K562 (cell line): Measurements from ENCODE around the gene HPX. TPM values are rescaled to one million over a fixed set of nuclear protein-coding genes. Genes with fewer than 3 reads are reported as not detected.

Source experiments
- CC2D1A ChIP-seq: fragments of 450-650 bp; IDR thresholded peaks from 2 replicates; pipeline ENCODE4 v1.6.1; 2017; ENCODE audit warnings: mild to moderate bottlenecking
- ESRRA ChIP-seq: fragments of 450-650 bp; IDR thresholded peaks from 2 replicates; pipeline ENCODE4 v1.6.1; 2014; ENCODE audit warnings: low read depth, mild to moderate bottlenecking, moderate library complexity, borderline replicate concordance
- FOSL1 ChIP-seq: fragments of 200-800 bp; sonication (Bioruptor generic); conservative IDR thresholded peaks from 2 replicates; pipeline ENCODE4 v1.6.1; 2016; ENCODE audit warnings: missing genetic modification characterization, missing compliant biosample characterization
- GTF2E2 ChIP-seq: fragments of 200-800 bp; sonication (Bioruptor generic); IDR thresholded peaks from 2 replicates; pipeline ENCODE4 v1.6.1; 2016; ENCODE audit warnings: missing genetic modification characterization, missing compliant biosample characterization
- KDM4B ChIP-seq, 2 experiments: fragments of 450-650 bp in 1 of 2; sonication (generic) in 1 of 2; IDR thresholded peaks; 2 replicates each; pipeline ENCODE4 v1.6.1; 2016 to 2017; ENCODE audit warnings: borderline replicate concordance in 2 of 2, antibody characterized with exemption in 1 of 2, low read depth in 1 of 2, mild to moderate bottlenecking in 1 of 2
- KHSRP ChIP-seq: fragments of 450-650 bp; IDR thresholded peaks from 2 replicates; pipeline ENCODE4 v1.6.1; 2017
- LARP7 ChIP-seq: fragments of 450-650 bp; IDR thresholded peaks from 2 replicates; pipeline ENCODE4 v1.6.1; 2016
- MEIS2 ChIP-seq: fragments of 450-650 bp; IDR thresholded peaks from 2 replicates; pipeline ENCODE4 v1.6.1; 2014; ENCODE audit warnings: mild to moderate bottlenecking; ENCODE audit not compliant: partially characterized antibody
- MTA3 ChIP-seq: fragments of 450-650 bp; formaldehyde crosslinking; IDR thresholded peaks from 2 replicates; pipeline ENCODE4 v1.6.1; 2017; ENCODE audit warnings: mild to moderate bottlenecking, borderline replicate concordance
- PRDM10 ChIP-seq: fragments of 450-650 bp; IDR thresholded peaks from 2 replicates; pipeline ENCODE4 v1.6.1; 2018; ENCODE audit not compliant: partially characterized antibody
- RBM17 ChIP-seq: fragments of 200-400 bp; formaldehyde crosslinking; IDR thresholded peaks from 2 replicates; pipeline ENCODE4 v1.6.1; 2017; ENCODE audit warnings: low read depth, mild to moderate bottlenecking, low read length, borderline replicate concordance
- SMARCA4 ChIP-seq: fragments of 450-650 bp; IDR thresholded peaks from 2 replicates; pipeline ENCODE4 v1.6.1; 2016
- TAF1 ChIP-seq: IDR thresholded peaks from 2 replicates; pipeline ENCODE4 v1.6.1; 2011; ENCODE audit warnings: mild to moderate bottlenecking, low read length, moderate library complexity; ENCODE audit not compliant: insufficient read depth, control insufficient read depth, severe bottlenecking; ENCODE audit errors: extremely low read depth
- TAL1 ChIP-seq: fragments of 450-650 bp; IDR thresholded peaks from 2 replicates; pipeline ENCODE4 v1.6.1; 2016; ENCODE audit warnings: mild to moderate bottlenecking
- TBL1XR1 ChIP-seq, 2 experiments: IDR thresholded peaks; 2 replicates each; pipeline ENCODE4 v1.6.1; 2012; ENCODE audit warnings: improper control_type of control experiment in 2 of 2, low read length in 2 of 2, mild to moderate bottlenecking in 1 of 2
- USF1 ChIP-seq: sonication (generic); formaldehyde crosslinking; IDR thresholded peaks from 2 replicates; pipeline ENCODE4 v1.9.0; 2022; ENCODE audit warnings: mild to moderate bottlenecking, missing genetic modification reagents
- ZNF23 ChIP-seq: fragments of 250-450 bp; sonication (Bioruptor Pico); IDR thresholded peaks from 2 replicates; pipeline ENCODE4 v1.4.0; 2020; ENCODE audit warnings: mild to moderate bottlenecking
- ZNF511 ChIP-seq: sonication (generic); formaldehyde crosslinking; IDR thresholded peaks from 2 replicates; pipeline ENCODE4 v1.8.0; 2022; ENCODE audit warnings: mild to moderate bottlenecking, missing genetic modification reagents
- polyA plus RNA-seq, 8 experiments: library from polyadenylated mRNA; depleted of rRNA in 4 of 8; stranded (reverse) in 5 of 8; unstranded in 3 of 8; fragments of >200 nt; fragmentation: Nextera tagmentation in 2 of 8; fragmentation: Illumina TruSeq in 1 of 8; extraction: Ambion mirVana in 2 of 8; extraction: Trizol in 1 of 8; gene quantifications; 2 replicates each; pipeline versions ENCODE4 v1.2.1 to v1.2.3, GENCODE V29; 2011 to 2014; ENCODE audit warnings: inconsistent platforms in 1 of 8, missing spikeins in 1 of 8
- total RNA-seq, 7 experiments: library from RNA; depleted of rRNA in 6 of 7; stranded (reverse); fragments of >200 nt in 6 of 7; fragmentation: Illumina TruSeq in 2 of 7; extraction: Trizol in 2 of 7; gene quantifications; 2 replicates each; pipeline versions ENCODE4 v1.2.1 to v1.2.3, GENCODE V29; 2011 to 2021; ENCODE audit warnings: low replicate concordance in 1 of 7
- TF ChIP-seq, protein P1 (sequence below), 2 experiments: IDR thresholded peaks; 2 replicates each; pipeline ENCODE4 v1.6.1; 2011; ENCODE audit warnings: borderline replicate concordance in 1 of 2, control low read depth in 1 of 2, low read depth in 1 of 2, low read length in 1 of 2, mild to moderate bottlenecking in 1 of 2, mixed read lengths in 1 of 2, moderate library complexity in 1 of 2; ENCODE audit not compliant: insufficient read depth in 1 of 2, insufficient read length in 1 of 2, poor library complexity in 1 of 2, severe bottlenecking in 1 of 2; ENCODE audit errors: extremely low read depth in 1 of 2

HPX gene
- total and polyA plus RNA-seq, 9 of the 15 experiments (the other 6 are each of a cell fraction or from before 2014, with no cell fraction given), result 0.12 to 1.2 (median 0.49) TPM; not detected in 1

DNA sequence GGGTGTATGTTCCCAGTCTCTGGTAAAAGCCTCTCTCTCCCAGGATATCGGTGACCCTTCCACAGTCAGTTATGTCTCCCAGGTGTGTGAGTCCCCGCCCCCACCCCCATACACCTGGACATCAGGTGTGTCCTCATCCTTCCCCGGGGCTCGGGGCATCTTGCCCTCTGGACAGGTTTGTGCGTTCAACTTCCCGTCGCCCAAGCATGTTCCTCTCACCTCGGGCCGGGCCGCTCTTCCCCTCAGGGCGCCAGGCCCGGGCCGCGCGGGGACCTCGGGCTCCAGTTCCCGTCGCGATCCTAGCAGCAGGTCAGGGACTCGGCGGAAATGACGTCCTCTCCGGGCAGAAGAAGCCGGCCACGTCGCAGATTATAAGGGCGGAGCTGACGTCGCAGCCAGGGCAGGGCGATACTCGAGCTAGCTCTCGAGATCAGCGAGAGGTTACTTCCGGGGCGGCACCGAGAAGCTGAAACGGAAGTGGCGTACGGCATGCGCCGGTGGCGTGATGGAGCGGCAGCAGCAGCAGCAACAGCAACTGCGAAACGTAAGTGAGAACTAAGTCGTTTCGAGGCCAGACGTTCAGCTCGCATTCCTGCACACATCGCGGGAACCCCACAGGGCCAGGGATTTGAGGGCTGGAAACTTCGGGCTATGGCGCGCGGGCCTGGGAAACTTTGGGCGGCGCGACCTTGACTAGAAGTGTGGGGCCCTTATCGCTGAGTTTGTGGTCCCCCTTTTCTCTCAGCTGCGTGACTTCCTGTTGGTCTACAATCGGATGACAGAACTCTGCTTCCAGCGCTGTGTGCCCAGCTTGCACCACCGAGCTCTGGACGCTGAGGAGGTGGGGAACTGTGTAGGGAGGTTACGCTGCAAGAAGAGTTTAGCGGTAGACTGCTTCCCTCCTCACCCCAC is 40.5 kb upstream of the HPX start, which contains the start of the genes ARFIP2 and TIMM10B (continued):
- TF ChIP-seq PRDM10, result no peak
- TF ChIP-seq TAL1, result no peak
- peak; percentile 78 for TF ChIP-seq TAF1
- peak; percentile 71 for TF ChIP-seq GTF2E2 (tag)
- TF ChIP-seq, protein P1, sequence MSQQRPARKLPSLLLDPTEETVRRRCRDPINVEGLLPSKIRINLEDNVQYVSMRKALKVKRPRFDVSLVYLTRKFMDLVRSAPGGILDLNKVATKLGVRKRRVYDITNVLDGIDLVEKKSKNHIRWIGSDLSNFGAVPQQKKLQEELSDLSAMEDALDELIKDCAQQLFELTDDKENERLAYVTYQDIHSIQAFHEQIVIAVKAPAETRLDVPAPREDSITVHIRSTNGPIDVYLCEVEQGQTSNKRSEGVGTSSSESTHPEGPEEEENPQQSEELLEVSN (IDR thresholded peaks at IDR 0.05; ENCODE audit: borderline replicate concordance in 1 of 2, extremely low read depth in 1 of 2, insufficient read depth in 1 of 2, insufficient read length in 1 of 2, low read depth in 1 of 2, low read length in 1 of 2, poor library complexity in 1 of 2, severe bottlenecking in 1 of 2), result peak; percentile 55 to 71
- no peak for TF ChIP-seq CC2D1A
- no peak for TF ChIP-seq KDM4B (IDR thresholded peaks at IDR 0.05; ENCODE audit: borderline replicate concordance in 2 of 2, low read depth in 1 of 2)
- peak in 1 of 2 experiments; percentile 28; a peak in 1 of 4 replicates for TF ChIP-seq TBL1XR1 (IDR thresholded peaks at IDR 0.05; ENCODE audit: low read length in 2 of 2)
- no peak for TF ChIP-seq RBM17
- no peak for TF ChIP-seq ZNF23
- TF ChIP-seq ESRRA, result peak; percentile 70; the same call in 1 of the 2 replicates
- TF ChIP-seq ZNF511 (CRISPR knock-in tag), result peak; percentile 62
- TF ChIP-seq KHSRP, result peak; percentile 46; the same call in 1 of the 2 replicates
- TF ChIP-seq LARP7, result no peak
- TF ChIP-seq FOSL1 (tag), result 0 out of 2 replicates have a peak, but pooled peaks have one; percentile 37
- TF ChIP-seq USF1 (CRISPR knock-in tag), result peak; percentile 5; the same call in 1 of the 2 replicates
- peak; percentile 5 for TF ChIP-seq MEIS2
- TF ChIP-seq MTA3, result peak; percentile 68; the same call in 1 of the 2 replicates
- TF ChIP-seq SMARCA4, result no peak
